Measurements from ENCODE around the gene DELE1.
"Not testable (repeated sequence)": the region's sequence is repeated elsewhere in the genome, so short reads cannot be mapped to it uniquely, and the experiment has no call there.

The DELE1 gene

DNA sequence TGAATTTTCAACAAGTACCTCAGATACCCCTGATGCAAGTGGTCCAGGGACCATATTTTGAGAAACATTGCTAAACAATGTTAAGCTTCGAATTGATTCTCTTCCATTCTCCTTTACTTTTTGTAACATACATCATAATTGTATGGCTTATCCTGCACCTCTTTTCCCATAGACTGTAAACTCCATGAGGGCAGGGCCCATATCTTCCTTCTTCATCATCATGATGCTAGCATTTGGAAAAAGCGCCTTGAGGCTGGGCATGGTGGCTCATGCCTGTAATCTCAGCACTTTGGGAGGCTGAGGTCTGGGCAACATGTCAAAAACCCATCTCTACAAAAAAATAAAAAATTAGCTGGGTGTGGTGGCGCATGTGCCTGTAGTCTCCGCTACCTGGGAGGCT lies 14.5 kb upstream of the DELE1 start:
- H3K27me3 Mint-ChIP-seq = peaks cover 7% of the 10 kb centered on the region
- no peak overlapping the region for H3K4me3 Mint-ChIP-seq
- no peaks in the 10 kb centered on the region for H3K9me3 Mint-ChIP-seq
- no peaks in the 10 kb centered on the region for H3K36me3 Mint-ChIP-seq
- H3K4me1 Mint-ChIP-seq = peaks cover 10% of the 10 kb centered on the region
- no peak overlapping the region for H3K27ac Mint-ChIP-seq

GRCh38 chr5:141910271-141910673 lies 13.4 kb upstream of the DELE1 start:
- Mint-ChIP-seq H3K4me1 (peaks cover 15% of the 10 kb centered on the region), H3K27ac (no peak overlapping the region), H3K27me3 (peaks cover 12% of the 10 kb centered on the region), H3K4me3 (no peak overlapping the region), H3K9me3 (no peaks in the 10 kb centered on the region), H3K36me3 (no peaks in the 10 kb centered on the region)

GRCh38 chr5:141913560-141914198 lies 10.0 kb upstream of the DELE1 start:
- Mint-ChIP-seq H3K9me3 (no peaks in the 10 kb centered on the region), H3K36me3 (no peaks in the 10 kb centered on the region), H3K27me3 (peaks cover 14% of the 10 kb centered on the region), H3K27ac (no peak overlapping the region), H3K4me1 (peaks cover 15% of the 10 kb centered on the region), H3K4me3 (peak overlapping the region; percentile 72)

GRCh38 chr5:141914199-141914743 lies 9.4 kb upstream of the DELE1 start:
- peak overlapping the region; percentile 72 for H3K4me3 Mint-ChIP-seq
- no peaks in the 10 kb centered on the region for H3K9me3 Mint-ChIP-seq
- H3K27me3 Mint-ChIP-seq = peaks cover 14% of the 10 kb centered on the region
- H3K27ac Mint-ChIP-seq = no peak overlapping the region
- no peaks in the 10 kb centered on the region for H3K36me3 Mint-ChIP-seq
- peaks cover 15% of the 10 kb centered on the region for H3K4me1 Mint-ChIP-seq

DNA sequence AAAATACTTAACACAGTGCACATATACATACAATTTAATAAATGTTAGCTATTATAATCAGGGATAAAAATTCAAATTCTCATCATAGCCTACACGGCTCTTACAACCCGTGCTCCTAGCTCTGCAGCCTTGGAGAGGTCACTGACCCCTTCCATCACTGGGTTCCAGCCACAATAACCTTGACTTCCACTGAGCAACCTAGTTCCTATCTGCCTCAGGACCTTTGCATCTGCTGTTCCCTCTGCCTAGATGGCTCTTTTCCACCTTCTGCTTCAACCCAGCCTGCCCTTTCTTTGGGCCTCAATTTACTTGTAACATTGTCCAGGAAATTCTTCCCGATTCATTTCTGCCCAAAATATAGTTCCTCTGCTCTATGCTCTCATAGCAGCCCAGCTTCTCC lies 8.9 kb upstream of the DELE1 start:
- Mint-ChIP-seq H3K4me1 (peaks cover 15% of the 10 kb centered on the region), H3K4me3 (peak overlapping the region; percentile 65), H3K27ac (no peak overlapping the region), H3K27me3 (peaks cover 14% of the 10 kb centered on the region), H3K9me3 (no peaks in the 10 kb centered on the region), H3K36me3 (no peaks in the 10 kb centered on the region)

DNA sequence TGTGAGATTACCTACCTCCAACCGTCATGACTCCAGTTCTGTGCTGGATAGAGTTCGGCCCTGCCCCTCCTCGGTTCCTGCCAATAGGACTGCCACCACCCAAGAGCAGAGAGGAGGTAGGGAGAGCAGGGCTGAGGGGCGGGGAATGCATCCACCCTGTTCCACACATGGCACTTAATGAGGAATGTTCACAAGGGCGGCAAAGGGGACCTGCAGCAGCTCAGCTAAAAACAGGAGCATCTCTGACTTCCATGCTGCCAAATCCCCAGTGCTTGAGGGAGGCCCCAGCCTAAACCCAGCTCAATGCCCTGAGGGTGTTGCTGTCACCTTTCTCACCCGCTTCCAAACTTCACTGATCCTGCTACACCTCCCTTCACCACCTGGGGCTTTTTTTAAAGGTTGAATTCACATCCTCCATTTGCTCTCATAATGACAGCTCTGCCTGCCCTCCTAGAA lies 7.8 kb upstream of the DELE1 start:
- peaks cover 14% of the 10 kb centered on the region for H3K27me3 Mint-ChIP-seq
- H3K36me3 Mint-ChIP-seq = no peaks in the 10 kb centered on the region
- peaks cover 15% of the 10 kb centered on the region for H3K4me1 Mint-ChIP-seq
- no peak overlapping the region for H3K27ac Mint-ChIP-seq
- H3K4me3 Mint-ChIP-seq = no peak overlapping the region
- no peaks in the 10 kb centered on the region for H3K9me3 Mint-ChIP-seq

GRCh38 chr5:141916522-141916921 lies 7.1 kb upstream of the DELE1 start:
- peaks cover 14% of the 10 kb centered on the region for H3K27me3 Mint-ChIP-seq
- no peak overlapping the region for H3K4me3 Mint-ChIP-seq
- no peak overlapping the region for H3K27ac Mint-ChIP-seq
- peaks cover 20% of the 10 kb centered on the region for H3K4me1 Mint-ChIP-seq
- H3K36me3 Mint-ChIP-seq = no peaks in the 10 kb centered on the region
- no peaks in the 10 kb centered on the region for H3K9me3 Mint-ChIP-seq

- H3K4me3 Mint-ChIP-seq = no peak overlapping the region
- no peaks in the 10 kb centered on the region for H3K9me3 Mint-ChIP-seq
- peaks cover 13% of the 10 kb centered on the region for H3K27me3 Mint-ChIP-seq
- no peaks in the 10 kb centered on the region for H3K36me3 Mint-ChIP-seq
- peaks cover 21% of the 10 kb centered on the region for H3K4me1 Mint-ChIP-seq
- no peak overlapping the region for H3K27ac Mint-ChIP-seq
Measured at GRCh38 chr5:141917760-141918159, 5.9 kb upstream of the DELE1 start.

- H3K9me3 Mint-ChIP-seq = no peaks in the 10 kb centered on the region
- peaks cover 21% of the 10 kb centered on the region for H3K4me1 Mint-ChIP-seq
- H3K27me3 Mint-ChIP-seq = peaks cover 7% of the 10 kb centered on the region
- H3K4me3 Mint-ChIP-seq = no peak overlapping the region
- peaks cover 1% of the 10 kb centered on the region for H3K36me3 Mint-ChIP-seq
- H3K27ac Mint-ChIP-seq = peak overlapping the region; percentile 5
Measured at GRCh38 chr5:141919218-141920119, 4.2 kb upstream of the DELE1 start.

DNA sequence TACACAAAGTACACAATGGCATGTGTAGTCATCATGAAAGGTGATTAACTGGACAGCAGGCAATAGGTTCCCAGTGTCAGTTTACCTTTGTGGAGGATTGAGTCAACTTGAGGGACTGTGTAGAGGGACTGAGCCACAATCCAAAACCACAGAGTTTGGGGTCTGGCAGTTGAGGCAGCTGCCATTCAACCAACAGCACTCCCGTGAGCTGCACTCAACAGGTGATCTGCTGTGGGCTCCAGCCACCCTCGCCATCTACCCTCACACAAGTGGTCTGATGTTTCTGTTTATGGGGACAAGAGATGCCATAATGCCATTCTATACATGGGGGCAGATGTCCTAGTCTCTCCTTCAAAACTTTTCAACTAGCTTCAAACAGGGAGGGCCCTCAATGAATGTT lies 2.9 kb upstream of the DELE1 start:
- Mint-ChIP-seq H3K4me3 (no peak overlapping the region), H3K9me3 (no peaks in the 10 kb centered on the region), H3K27ac (no peak overlapping the region), H3K36me3 (peaks cover 6% of the 10 kb centered on the region), H3K27me3 (peaks cover 3% of the 10 kb centered on the region), H3K4me1 (peaks cover 22% of the 10 kb centered on the region)

- H3K27me3 Mint-ChIP-seq, H3K9me3 Mint-ChIP-seq: not testable (repeated sequence)
- Mint-ChIP-seq H3K36me3 (peaks cover 12% of the 10 kb centered on the region), H3K4me1 (peaks cover 38% of the 10 kb centered on the region), H3K27ac (peak overlapping the region; percentile 51), H3K4me3 (peak overlapping the region; percentile 89)
Measured at GRCh38 chr5:141922827-141923447, 734 bp upstream of the DELE1 start.

DNA sequence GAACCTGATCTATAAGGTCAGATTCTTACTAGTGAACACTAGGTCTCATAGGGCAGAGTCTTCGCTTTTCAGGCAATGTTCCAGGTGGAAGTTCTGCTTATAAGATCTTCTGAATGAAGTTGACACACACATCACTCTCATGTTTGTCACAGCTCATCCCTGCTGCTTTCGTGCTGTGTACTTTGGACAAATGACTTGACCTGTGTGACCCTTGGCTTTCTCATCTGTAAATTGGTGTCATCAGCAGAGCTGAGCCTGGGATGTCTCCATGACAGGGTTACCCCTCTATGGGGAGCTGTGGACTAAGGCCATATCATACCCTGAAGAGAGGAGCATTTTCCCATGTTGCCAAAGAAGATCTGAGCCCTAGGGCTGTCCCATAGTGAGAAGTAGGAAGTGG lies 2.8 kb downstream of the DELE1 start:
- H3K4me3 Mint-ChIP-seq = peak overlapping the region; percentile 57
- H3K36me3 Mint-ChIP-seq = peaks cover 23% of the 10 kb centered on the region
- H3K9me3 Mint-ChIP-seq = no peaks in the 10 kb centered on the region
- H3K4me1 Mint-ChIP-seq = peaks cover 36% of the 10 kb centered on the region
- no peak overlapping the region for H3K27ac Mint-ChIP-seq
- no peaks in the 10 kb centered on the region for H3K27me3 Mint-ChIP-seq

- peaks cover 25% of the 10 kb centered on the region for H3K36me3 Mint-ChIP-seq
- H3K9me3 Mint-ChIP-seq = no peaks in the 10 kb centered on the region
- no peak overlapping the region for H3K4me3 Mint-ChIP-seq
- no peak overlapping the region for H3K27ac Mint-ChIP-seq
- H3K4me1 Mint-ChIP-seq = peaks cover 33% of the 10 kb centered on the region
- H3K27me3 Mint-ChIP-seq = no peaks in the 10 kb centered on the region
Measured at GRCh38 chr5:141928051-141928450, 4.4 kb downstream of the DELE1 start.

DNA sequence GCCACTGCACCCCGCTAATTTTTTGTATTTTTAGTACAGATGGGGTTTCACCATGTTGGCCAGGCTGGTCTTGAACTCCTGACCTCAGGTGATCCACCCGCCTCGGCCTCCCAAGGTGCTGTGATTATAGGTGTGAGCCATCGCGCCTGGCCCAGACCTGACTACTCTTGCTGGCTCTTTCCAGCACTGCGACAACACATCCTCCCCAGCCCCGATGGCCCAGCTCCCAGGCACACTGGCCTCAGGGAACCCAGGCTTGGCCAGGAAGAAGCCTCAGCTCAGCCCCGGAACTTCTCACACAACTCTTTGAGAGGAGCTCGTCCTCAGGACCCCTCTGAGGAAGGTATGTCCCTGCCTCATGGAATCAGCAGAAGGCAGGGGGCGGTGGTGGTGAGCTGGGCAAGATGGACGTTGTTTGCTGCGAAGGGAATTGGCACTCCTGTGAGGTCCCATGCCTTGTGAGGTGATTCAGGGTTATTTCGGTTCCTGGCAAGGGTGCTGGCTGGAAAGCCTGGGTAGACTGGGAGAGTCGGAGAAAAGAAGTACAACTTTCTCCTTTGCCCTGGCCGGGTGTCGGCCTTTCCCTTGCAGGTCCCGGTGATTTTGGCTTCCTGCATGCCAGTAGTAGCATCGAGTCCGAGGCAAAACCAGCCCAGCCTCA lies 5.9 kb downstream of the DELE1 start:
- no peak overlapping the region for H3K4me3 Mint-ChIP-seq
- H3K9me3 Mint-ChIP-seq = no peaks in the 10 kb centered on the region
- peaks cover 24% of the 10 kb centered on the region for H3K4me1 Mint-ChIP-seq
- no peak overlapping the region for H3K27ac Mint-ChIP-seq
- no peaks in the 10 kb centered on the region for H3K27me3 Mint-ChIP-seq
- peaks cover 24% of the 10 kb centered on the region for H3K36me3 Mint-ChIP-seq

GRCh38 chr5:141931694-141932093 lies 8.0 kb downstream of the DELE1 start:
- Mint-ChIP-seq H3K9me3 (no peaks in the 10 kb centered on the region), H3K4me3 (no peak overlapping the region), H3K36me3 (peaks cover 22% of the 10 kb centered on the region), H3K27ac (no peak overlapping the region), H3K27me3 (no peaks in the 10 kb centered on the region), H3K4me1 (peaks cover 15% of the 10 kb centered on the region)
